Stimulated activated CD8-positive, alpha-beta memory T cell treated with anti-CD3 and anti-CD28 coated beads, Interleukin-4, amount 100 ng/mL, for 1 hour (primary cell): Measurements from ENCODE around the gene INF2.
"Not testable (repeated sequence)": the region's sequence is repeated elsewhere in the genome, so short reads cannot be mapped to it uniquely, and the experiment has no call there.

Experiments
- DNase-seq, 2 donors: peaks; one replicate each; pipeline ENCODE4 v3.0.0-alpha.2; 2020; ENCODE audit warnings: low read depth in 2 of 2, low spot score in 1 of 2

Gene INF2

GRCh38 chr14:104718147-104718546 is 28.7 kb downstream of the INF2 start:
- no peak for DNase-seq

GRCh38 chr14:104718871-104719270 is 29.5 kb downstream of the INF2 start:
- DNase-seq, result no peak

- no peak for DNase-seq
These were observed 29.9 kb downstream of the INF2 start for GRCh38 chr14:104719343-104719742.

DNA sequence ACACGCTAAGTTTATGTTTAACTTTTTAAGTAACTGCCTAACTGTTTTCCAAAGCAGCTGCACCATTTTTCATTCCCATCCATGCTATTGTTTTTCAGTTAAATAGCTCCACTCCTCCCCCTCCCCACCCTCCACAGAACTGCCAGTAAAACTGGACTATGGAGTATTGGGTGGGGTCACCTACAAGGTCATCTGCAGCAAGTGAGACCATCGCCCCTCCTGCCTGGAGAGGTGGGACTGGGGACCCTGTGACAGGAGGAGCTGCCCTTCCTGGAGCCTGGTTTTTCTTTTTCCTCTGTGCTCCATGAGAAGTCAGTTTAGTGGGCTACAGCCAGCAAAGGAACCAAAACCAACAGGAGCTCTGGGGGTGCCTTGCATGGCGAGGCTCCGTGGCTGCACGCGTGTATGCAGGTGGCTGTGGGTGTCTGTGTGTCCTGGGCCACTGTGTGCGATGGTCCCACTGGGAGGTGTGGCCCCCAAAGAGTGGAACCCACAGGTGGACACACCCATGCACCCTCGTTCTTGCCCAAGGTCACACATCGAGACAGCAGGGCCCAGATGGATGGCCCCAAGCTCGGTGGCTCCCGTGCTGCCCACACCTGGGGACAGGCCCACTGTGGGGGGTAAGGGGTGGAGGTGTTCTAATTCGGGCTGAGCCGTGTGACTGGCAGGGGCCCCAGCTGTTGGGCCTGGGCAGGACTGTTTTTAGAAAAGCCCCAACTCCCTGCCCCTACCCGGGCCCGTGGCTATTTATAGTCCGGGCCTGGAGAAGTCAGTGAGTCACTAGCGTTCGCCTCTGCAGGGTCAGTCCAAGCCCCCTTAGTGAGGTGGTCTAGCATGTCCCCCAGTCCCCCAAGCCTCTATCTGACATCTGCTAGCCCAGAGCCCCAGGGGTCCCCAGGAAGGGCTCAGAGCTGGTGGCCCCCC is 32.4 kb downstream of the INF2 start:
- no peak for DNase-seq

DNA sequence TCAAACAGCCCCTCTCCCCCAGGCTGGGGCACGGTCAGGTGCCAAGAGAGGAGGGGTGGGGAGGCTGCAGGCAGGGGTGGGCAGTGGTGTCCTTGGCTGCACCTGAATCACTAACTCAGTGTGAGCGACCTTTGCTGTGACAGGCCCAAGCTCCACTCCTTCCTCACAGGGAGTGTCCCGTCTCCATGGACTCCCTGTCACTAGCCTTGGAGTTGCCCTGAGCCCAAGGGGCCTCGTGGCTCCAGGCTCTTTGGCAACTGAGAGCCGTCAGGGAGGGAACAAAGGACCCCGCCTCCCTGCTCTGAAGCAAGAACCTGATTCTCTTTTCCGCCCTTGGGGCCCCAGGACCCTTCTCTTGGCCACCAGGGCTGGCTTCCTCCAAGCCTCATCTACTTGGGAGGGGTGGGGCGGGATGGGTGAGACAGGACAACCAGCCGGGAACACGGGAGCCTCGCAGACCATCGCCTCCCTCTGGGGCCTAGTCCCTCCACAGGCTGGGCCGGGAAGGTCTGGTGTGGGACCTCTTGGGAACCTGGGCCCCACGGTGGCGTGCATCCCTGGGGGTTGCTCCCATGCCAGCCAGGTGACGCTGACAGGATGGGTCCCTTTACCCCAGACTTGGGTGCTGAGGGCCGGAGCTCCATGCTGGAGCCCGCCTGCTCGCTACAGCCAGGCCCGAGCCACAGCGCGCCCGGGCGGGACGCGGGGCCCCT is 33.7 kb downstream of the INF2 start:
- DNase-seq, result no peak

DNA sequence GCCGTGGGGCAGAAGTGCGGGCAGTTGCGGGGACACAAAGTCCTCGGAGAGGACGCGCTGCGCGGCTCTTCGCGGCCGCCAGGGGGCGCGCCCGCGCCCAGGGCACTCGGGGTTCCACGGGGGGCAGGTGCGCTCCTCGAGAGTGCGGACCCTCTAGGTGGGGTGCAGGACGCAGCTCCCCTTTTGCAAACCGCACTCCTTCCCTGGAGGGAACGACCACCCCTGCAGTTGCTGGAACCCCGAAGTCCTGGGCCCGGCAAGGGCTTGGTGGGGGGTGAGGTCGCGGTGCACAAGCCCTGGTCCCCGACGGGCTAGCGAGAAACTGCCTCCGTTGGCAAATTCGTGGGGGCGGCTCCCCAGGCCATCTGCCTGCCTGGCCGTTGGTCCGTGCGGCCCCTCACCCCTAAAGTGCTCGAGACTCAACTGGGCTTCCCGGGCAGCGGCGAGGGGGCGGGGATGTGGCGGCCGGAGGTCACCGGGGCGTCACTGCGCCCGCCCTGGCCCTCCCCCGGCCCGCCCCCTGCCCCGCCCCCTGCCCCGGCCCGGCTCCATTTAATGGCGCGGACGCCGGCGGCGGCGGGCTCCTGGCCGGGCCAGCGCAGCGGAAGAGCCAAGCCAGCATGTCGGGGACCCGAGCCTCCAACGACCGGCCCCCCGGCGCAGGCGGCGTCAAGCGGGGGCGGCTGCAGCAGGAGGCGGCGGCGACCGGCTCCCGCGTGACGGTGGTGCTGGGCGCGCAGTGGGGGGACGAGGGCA is 34.4 kb downstream of the INF2 start, which contains the start of gene ADSS1:
ADSS1 (plus strand) TSS at position 579 of the 756 bp plus-strand sequence; CDS start at position 621, 42 bp downstream.
- peak; percentile 21 to 39 for DNase-seq

GRCh38 chr14:104724407-104724980 is 35.1 kb downstream of the INF2 start:
- DNase-seq, result no peak

DNA sequence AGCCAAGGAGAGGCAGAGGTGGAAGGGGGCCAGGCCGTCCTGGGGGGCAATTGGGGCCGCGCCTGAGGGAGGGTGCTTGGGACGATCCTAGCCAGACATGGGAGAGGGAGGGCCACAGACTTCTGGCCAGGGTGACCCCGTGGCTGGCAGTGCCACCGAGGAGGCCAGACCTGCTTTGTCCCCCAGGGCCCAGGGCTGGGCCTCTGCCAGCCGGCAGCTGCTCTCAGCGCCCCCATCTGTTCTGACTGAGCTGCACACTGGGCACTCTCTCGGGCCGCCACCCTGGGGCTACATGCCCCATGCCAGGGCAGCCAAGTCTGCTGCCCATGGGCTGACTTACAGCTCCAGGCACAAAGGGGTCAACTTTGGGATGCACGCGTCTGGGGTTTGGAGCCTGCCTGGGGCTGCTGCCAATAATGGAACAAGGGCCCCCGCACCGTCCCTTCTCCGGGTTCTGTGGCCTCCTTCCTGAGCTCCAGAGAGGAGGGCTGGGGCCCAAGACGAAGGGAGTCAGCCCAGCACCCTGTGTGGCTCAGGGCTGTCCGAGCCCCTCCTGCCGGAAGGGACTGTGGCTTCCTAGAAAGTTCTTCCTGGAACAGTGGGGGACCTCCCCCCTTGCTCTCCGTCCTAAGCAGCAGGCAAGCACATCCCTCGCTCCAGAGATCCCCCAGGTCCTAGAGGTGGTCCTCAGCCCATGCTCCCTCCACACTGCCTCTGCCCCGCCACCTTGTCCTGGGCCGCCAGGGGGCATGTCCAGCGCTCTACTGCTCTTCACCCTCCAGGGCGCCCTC is 35.8 kb downstream of the INF2 start:
- no peak for DNase-seq

DNA sequence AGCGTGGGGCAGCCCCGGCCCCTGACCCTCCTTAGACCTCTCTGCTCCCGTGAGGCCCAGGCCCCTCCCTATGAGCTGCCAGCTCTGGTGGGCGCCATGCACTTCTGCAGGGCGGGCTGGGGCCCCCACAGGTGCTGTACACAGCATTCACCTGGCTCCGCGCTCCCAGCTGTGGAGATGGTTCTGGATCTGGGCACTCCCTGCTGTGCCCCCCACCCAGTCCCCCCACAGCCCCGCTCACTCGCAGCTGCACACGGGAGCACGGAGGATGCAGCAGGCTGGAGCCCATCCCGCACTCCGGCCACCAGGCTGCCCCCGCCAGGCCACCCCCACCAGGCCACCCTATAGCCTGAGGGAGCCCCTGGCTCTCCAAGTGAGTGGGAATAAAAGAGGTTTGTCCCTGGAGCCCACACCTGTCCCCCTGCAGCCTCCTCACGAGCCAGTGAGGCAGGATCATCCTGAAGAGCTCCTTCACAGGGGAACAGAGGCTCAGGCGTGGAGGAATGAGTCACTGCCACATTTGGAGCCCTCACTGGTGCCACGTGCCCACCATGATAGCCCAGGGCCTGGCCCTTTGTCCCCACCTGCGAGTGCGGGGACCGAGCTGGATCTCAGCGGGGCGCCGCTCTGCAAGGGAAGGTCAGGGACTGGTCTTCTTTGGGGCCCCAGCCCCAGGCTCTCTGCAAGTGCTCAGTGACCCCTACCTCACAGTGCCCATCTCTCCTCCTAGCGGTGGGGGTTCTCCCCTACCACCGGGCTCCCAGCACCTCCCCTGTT is 36.5 kb downstream of the INF2 start:
- DNase-seq, result no peak

GRCh38 chr14:104726600-104727451 is 37.4 kb downstream of the INF2 start:
- DNase-seq, result no peak

DNA sequence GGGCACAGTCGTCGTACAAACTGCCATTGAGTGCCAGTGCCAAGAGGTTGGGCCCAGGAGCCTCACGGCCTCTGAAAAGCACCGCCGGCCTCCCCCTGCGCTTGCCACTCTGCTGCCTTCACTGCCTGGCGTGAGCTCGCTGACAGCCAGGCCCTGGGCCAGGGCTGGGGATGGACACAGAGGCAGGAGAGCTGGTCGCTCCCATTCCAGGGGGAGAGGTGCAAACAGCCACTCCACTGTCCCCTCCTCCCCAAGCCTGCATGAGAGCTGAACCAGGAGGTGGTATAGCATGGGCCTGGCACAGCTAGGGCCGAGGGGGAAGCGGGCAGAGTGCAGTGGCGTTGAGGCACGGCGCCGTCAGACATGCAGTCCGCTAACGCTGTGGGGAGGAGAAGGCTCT is 39.2 kb downstream of the INF2 start:
- DNase-seq, result no peak

DNA sequence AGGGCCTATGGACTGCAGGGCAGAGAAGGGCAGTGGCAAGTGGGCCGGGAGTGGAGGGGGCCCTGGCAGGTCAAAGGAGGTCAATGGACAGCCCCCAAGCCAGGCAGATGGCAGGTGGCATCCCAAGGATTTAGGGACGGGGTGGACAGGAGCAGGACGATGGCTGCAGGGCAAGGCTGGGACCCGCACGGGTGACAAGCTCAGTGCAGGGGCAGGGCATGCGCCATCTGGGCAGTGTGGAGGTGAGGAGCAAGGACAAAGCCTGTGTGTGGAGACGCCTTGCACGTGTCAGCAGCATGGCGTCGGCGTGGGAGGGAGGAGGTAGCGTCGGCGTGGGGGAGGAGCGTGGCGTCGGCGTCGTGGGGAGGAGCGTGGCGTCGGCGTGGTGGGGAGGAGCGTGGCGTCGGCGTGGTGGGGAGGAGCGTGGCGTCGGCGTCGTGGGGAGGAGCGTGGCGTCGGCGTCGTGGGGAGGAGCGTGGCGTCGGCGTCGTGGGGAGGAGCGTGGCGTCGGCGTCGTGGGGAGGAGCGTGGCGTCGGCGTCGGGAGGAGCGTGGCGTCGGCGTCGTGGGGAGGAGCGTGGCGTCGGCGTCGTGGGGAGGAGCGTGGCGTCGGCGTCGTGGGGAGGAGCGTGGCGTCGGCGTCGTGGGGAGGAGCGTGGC is 39.9 kb downstream of the INF2 start:
- DNase-seq, result not testable (repeated sequence)

DNA sequence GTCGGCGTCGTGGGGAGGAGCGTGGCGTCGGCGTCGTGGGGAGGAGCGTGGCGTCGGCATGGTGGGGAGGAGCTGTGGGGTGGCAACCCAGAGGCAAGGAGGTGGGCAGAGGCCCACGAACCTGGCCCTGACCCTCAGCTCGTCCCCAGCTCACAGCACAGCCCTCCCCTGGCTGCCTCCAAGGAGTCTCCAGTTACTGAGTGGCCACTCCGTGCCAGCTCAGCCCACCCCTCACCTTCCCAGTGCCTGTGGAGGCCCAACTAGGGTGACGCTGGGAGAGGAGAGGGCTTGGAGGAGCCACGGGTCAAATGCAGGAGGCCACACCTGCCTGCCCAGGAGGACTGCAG is 40.4 kb downstream of the INF2 start:
- no peak for DNase-seq

- no peak for DNase-seq
These were observed 41.1 kb downstream of the INF2 start for GRCh38 chr14:104730487-104730886.

GRCh38 chr14:104731320-104732294 is 42.2 kb downstream of the INF2 start:
- DNase-seq, result no peak

- DNase-seq, result no peak
These were observed 43.0 kb downstream of the INF2 start for GRCh38 chr14:104732355-104732804.
